Stimulated activated CD4-positive, alpha-beta T cell treated with anti-CD3 and anti-CD28 coated beads, Interleukin-1b, Interleukin-23, amount 100 ng/mL, for 1 hour (primary cell): ENCODE measurements around the gene REST.
A peak's percentile ranks its signal among the peaks of the same experiment; 100 is the strongest.
"Not testable (repeated sequence)": the region's sequence is repeated elsewhere in the genome, so short reads cannot be mapped to it uniquely, and the experiment has no call there.

ENCODE experiments used
- DNase-seq, 2 donors: peaks; one replicate each; pipeline ENCODE4 v3.0.0-alpha.2; 2020; ENCODE audit warnings: low read depth in 2 of 2

Gene REST, protein sequence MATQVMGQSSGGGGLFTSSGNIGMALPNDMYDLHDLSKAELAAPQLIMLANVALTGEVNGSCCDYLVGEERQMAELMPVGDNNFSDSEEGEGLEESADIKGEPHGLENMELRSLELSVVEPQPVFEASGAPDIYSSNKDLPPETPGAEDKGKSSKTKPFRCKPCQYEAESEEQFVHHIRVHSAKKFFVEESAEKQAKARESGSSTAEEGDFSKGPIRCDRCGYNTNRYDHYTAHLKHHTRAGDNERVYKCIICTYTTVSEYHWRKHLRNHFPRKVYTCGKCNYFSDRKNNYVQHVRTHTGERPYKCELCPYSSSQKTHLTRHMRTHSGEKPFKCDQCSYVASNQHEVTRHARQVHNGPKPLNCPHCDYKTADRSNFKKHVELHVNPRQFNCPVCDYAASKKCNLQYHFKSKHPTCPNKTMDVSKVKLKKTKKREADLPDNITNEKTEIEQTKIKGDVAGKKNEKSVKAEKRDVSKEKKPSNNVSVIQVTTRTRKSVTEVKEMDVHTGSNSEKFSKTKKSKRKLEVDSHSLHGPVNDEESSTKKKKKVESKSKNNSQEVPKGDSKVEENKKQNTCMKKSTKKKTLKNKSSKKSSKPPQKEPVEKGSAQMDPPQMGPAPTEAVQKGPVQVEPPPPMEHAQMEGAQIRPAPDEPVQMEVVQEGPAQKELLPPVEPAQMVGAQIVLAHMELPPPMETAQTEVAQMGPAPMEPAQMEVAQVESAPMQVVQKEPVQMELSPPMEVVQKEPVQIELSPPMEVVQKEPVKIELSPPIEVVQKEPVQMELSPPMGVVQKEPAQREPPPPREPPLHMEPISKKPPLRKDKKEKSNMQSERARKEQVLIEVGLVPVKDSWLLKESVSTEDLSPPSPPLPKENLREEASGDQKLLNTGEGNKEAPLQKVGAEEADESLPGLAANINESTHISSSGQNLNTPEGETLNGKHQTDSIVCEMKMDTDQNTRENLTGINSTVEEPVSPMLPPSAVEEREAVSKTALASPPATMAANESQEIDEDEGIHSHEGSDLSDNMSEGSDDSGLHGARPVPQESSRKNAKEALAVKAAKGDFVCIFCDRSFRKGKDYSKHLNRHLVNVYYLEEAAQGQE

DNA sequence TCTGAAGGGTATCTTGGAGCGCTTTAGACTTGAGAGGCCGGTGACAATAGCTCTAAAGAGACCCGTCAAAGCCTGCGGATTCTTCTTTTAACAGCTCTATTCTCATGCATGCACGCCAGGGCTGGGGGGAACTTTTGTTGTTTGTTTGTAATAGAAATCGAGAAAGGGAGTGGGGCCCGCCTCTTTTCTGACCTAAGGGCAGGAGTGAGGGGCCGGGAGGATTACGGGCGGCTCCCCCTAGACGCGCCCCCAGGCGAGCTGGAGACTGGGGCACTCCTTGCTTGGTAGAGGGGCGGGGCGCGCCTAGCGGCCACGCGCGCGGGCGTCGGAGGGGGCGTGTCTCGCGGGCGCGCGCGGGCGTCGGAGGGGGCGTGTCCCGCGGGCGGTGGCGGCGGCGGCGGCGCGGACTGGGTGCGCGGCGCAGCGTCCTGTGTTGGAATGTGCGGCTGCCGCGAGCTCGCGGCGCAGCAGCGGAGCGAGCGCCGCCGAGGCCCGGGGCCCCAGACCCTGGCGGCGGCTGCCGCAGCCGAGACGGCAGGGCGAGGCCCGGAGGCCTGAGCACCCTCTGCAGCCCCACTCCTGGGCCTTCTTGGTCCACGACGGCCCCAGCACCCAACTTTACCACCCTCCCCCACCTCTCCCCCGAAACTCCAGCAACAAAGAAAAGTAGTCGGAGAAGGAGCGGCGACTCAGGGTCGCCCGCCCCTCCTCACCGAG lies at the start of gene REST:
REST (plus strand) TSS at position 412 of the 717 bp plus-strand sequence. CDS start 2,739 bp downstream, outside the sequence.
- DNase-seq: peak; percentile 72 to 75

DNA sequence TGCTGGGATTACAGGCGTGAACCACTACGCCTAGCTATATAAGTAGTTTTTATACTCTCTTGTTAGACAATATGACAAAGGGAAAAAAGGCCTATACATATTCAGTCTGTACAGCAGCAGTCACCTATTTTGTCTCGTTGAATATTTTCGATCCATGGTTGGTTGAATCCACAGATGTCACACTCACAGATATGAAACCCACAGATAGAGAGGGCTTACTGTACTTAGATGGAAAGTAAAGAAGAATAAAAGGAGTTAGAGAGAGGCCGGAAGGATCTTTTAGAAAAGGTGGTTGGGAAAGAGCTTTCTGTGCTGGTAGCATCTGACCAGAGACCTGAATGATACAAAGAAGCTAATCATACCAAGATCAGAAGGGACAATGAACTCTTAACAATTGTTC lies 47.9 kb upstream of the REST start:
- DNase-seq: no peak

DNA sequence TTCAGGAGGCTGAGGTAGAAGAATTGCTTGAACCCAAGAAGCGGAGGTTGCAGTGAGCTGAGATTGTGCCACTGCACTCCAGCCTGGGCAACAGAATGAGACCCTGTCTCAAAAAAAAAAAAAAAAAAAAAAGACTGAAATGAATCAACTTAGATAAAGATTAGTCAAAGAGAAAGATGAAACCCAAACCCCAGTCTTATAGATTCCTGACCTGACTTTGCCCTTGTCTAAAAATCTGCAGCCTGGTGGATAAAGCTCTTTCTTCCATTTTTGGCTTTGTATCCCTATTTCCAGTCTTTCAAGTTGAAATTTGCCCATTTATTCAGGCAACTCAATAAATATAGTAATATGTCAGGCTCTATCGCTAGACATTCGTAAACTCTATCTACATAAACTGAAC lies 46.9 kb upstream of the REST start:
- DNase-seq: no peak

DNA sequence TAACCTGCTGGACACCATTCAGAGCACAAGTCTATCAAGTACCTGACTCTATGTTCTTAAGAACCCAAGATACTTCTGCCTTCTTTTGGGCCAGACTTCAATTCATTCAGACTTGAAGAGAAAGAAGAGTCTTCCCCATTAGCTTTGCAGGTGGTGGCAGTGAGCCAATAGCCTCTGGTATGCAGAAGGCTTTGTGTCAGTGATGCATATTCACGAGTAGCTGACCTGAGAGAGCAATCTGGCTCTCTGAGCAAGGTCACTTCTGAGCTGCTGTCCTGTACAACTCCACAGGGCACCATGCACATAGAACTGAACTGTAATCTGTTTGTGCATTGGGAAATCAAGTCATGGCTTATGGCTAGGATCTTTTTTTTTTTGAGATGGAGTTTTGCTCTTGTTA lies 46.3 kb upstream of the REST start:
- DNase-seq: no peak

DNA sequence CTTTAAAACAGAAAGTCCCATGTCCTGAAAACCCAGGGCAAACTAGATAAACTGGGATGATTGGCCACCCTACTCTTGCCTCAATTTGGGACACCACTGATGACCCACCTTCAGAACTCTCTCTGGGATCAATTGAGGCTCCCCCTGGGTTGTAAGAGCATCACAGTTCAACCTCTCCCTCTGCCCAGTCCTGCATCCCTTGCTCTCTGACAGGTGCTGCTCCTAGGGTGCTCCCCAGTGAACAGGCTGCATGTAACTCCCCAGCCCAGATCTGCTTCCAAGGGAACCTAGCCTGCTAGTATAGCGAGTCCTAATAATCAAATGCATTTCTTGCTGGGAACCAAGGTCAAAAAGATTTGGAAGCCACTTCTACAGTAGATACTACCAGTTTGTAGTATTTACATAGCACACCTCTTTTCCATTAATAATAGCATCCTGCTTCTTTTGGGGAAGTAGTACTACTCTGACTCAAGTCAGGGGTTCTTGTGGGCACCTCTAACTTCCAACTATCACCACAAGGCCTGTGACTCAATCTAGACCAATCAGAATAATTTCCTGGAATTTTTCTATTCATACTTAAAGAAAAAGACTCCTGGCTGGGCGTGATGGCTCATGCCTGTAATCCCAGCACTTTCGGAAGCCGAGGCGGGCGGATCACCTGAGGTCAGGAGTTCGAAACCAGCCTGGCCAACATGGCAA lies 44.1 kb upstream of the REST start:
- DNase-seq: no peak

DNA sequence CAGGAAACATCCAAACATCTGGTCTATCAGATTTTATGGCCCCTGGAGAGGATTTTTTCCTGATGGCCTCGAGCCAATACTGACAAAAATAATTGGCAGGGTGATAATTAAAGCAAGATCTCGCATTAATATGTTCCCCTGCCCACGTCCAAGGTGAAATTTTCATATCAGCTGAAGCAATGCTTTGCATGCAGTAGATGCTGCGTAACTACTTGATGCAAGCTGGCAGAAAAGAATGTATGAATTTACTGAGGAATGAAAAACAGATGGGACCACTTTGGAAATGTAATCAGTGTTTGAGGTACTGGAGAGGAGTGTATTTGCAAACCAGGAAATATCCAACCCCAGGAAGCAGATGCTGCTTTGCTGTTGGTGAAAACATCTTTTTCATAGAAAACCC lies 36.8 kb upstream of the REST start:
- no peak for DNase-seq

DNA sequence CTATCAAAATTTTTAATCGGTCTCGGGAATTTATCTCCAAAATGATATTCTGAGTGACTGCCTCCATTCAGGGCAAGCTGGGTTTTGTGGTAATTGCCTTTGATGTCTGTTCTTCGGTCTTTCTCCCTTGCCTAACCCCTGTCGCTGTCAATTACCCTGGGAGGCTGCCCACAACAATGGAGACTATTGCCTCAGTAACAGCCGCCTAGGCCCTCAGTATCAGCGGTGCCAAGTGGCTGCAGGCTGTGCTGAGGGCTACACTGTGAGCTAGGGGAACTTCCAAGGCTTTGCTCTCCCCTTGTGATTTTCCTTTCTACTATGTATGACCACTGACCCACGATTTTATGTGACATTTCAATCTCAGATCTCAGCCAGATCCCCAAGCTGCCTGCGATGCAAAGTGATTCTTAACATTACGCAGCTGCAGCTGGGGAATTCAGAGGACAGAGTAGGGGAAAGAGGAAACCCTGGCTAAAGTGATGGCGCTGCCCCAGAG lies 36.3 kb upstream of the REST start:
- no peak for DNase-seq

DNA sequence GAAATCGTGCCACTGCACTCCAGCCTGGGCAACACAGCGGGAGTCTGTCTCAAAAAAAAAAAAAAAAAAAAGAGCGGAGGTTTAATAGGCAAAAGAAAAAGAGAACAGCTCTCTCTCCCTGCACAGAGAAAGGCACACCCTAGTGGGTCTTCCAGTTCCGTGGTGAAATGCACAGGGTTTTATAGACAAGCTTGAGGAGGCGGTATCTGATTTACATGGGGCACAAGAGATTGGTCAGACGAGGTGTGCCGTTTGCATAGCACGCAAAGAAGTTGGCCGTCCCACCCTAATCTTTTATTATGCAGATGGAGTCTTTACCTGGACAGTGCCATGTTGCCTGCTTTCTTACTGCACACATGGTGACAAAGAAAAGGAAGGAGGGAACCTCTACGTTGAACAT lies 33.5 kb upstream of the REST start:
- DNase-seq: no peak

DNA sequence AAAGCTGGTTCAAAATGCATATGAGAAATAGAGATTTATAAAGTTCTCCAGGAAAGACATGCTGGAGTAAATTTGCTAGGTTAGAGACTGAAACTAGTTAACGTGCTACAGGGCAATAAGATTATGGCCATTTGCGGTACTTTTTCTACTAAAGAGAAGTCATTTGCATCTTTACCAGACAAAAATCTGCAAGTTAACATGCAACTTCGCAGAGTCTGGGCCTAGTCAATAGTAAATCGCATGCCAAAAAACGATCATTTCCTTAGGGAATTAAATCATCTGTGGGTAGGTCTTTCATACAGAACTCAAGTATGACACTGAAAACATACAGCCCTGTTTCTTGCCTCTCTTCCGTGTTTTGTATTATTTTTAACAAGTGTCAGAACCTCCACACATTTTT lies 32.8 kb upstream of the REST start:
- DNase-seq: no peak

DNA sequence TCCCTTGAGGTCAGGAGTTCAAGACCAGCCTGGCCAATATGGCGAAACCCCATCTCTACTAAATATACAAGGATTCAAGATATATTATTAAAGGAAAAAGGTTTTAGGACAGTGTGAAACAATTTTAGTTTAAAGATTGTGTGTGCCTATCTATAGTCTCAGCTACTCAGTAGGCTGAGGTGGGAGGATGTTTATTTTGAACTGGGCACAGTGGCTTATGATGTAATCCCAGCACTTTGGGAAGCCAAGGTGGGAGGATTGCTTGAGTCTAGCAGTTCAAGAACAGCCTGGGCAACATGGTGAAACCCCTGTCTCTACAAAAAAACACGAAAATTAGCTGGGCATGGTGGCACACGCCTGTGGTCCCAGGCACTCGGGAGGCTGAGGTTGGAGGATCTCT lies 31.4 kb upstream of the REST start:
- no peak for DNase-seq

DNA sequence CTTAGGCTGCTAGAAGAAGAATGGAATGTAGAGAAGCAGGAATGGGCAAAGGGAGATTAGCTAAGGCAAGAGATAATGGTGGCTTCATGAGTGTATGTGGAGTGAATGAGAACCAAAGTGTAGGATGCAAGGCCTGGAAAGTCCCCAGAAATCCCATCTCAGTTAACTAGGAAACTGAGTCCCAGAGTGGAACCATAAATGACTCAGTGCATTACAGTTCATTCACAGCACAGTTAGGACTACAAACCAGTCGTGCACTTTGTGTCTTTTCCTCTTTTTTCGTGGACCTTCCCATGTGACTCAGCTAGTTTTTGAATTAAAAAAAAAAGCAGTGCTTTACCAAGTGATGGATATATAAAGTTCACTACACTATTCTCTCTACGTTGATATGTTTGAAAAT lies 27.7 kb upstream of the REST start:
- no peak for DNase-seq

DNA sequence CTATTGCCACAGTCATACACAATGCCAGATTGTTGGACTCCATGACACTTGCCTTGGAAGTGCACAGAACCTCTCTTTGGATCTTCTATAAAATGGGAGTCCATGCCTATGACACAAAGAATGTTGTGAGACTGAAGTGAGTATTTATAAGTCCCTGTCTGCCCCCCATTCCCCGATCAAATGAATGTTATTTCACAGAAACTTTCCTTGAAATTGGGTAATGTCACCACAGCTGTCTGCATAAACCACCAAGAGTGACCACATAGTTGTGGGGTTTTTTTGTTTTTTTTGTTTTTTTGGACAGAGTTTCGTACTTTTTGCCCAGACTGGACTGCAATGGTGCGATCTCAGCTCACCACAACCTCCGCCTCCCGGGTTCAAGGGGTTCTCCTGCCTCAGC lies 27.1 kb upstream of the REST start:
- DNase-seq: no peak

DNA sequence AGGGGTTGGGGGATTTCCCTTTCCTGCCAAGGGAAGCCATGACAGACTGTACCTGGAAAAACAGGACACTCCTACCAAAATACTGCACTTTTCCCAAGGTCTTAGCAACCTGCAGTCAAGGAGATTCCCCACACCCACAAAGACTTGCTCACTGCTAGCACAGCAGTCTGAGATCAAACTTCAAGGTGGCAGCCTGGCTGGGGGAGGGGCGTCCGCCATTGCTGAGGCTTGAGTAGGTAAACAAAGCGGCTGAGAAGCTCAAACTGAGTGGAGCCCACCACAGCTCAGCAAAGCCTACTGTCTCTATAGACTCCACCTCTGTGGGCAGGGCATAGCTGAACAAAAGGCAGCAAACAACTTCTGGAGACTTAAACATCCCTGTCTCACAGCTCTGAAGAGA lies 23.2 kb upstream of the REST start:
- DNase-seq: not testable (repeated sequence)

DNA sequence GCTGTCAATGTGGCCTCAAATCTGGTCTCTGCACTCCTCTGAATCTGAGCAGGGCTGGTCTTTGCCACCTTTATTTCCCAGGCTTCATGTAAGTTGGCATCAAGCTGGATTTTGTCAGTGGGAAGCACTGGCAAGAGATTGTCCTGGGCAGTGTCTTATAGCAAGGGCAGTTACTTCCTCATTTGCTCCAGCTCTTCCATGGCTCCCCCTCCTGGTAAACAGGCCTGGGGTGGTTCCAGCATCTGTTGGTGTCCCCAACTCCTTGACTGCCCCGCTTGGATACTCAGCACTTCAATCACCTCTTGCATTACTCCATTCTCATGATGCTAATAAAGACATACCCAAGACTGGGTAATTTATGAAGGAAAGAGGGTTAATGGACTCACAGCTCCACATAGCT lies 15.0 kb upstream of the REST start:
- no peak for DNase-seq

DNA sequence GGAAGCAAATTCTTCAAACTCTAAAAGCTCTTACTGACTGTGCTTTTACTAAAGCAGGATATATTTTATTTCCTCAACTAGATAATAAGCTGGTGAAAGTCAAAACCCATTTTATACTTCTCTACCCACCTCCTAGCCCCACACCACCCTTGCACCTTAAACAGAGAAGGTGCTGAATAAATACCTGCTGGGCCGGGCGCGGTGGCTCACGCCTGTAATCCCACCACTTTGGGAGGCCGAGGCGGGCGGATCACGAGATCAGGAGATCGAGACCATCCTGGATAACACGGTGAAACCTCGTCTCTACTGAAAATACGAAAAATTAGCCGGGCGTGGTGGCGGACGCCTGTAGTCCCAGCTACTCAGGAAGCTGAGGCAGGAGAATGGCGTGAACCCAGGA lies 9.9 kb upstream of the REST start:
- DNase-seq: not testable (repeated sequence)

DNA sequence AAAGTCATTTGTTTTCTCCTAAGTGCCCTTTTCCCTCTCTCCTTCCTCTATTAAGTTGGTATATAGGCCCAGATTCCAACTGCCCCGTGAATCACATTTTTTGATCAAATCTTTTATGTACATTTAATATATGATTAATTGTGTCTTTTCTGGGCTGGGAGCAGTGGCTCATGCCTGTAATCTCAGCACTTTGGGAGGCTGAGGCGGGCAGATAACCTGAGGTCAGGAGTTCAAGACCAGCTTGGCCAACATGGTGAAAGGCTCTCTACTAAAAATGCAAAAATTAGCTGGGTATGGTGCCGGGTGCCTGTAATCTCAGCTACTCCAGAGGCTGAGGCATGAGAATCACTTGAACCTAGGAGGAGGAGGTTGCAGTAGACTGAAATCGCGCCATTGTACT lies 7.5 kb upstream of the REST start:
- DNase-seq: not testable (repeated sequence)

DNA sequence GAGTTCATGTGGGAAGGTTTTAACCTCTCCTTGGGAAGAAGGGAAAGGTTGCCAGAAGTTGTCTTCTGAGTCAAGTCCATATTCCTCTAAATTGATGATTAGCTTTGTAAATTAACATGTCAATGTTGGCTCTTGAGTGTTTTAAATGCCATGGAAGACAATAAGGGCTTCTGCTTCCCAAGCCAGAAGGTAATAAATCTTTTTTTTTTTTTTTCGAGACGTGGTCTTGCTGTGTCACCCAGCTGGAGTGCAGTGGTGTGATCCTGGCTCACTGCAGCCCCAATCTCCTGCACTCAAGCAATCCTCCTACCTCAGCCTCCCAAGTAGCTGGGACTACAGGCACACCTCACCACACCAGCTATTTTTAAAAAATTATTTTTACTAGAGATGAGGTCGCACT lies 5.0 kb upstream of the REST start:
- no peak for DNase-seq

DNA sequence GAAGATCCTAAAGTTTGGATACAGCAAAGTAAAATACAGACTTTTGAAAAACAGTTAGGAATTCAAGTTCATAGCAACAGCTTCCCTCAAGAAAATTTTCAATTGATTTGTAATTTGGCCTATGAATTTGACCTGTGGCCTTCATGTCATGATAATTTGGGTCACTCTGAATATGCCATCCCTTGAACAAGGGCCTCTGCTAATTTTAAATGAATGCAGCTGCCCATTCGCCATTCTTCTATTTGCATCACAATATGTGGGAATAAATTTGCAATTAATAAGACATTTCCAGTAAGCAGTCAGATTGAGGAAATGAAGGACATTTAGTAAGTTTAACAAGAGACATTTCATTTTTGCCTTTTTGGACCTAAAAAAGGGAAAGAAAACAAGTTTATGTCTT lies 1.9 kb upstream of the REST start:
- no peak for DNase-seq

DNA sequence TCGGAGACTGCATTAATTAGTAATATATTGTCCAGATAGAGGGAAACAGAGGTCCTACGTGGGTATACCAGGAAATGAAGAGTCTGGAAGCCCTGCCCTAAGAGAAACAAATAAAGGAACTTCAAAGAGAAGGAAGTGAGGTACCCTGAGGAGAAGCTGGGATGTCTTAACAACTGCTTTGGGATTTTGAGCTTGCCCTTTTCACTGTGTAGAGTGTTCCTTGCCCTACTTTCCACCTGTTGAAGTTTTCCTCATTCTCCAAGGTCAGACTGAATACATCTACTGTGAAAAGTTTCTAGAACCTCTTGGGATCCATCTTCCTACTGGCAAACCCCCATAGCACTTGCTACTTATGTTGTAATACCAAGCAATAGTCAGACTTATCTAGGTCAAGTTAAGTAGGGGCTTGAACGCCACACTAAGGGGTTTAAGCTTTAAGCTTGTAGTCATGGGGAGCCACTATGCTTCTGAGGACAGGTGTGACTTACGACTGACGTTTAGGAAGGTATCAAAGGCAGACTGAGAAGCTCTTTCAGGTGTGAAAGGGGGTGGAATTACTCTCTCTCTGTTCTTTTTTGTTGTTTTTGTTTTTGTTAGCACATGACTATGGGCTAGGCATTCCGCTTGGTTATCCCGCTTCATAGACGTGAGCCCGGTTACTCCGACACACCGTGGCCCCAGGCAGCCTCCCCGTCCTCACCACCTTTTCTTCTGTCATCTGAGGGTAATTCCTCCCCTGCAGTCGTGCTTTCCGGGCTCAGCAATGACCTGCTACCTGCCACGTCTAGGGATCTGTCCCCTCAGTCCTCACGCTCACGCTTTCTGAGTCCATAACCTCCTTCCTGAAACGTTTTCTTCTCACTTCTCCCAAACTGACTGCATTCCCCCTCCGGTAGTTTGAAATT lies 959 bp upstream of the REST start:
- no peak for DNase-seq
